Epithelial cell of esophagus (primary cell): Measurements from ENCODE around the gene UBR3.

Source experiments
- DNase-seq: peaks from one replicate; pipeline ENCODE4 v3.0.0; 2010; ENCODE audit warnings: low read depth
- H3K4me3 ChIP-seq: 2 replicates; pipeline ENCODE4 v1.5.1; 2011; ENCODE audit warnings: mild to moderate bottlenecking, low read length, control low read depth
- CTCF ChIP-seq: IDR thresholded peaks from 2 replicates; pipeline ENCODE4 v1.5.1; 2011; ENCODE audit warnings: low read depth, mild to moderate bottlenecking, low read length, control low read depth, inconsistent platforms; ENCODE audit not compliant: insufficient read depth; ENCODE audit errors: missing control alignments

UBR3 gene

GRCh38 chr2:170090229-170090628, 263.0 kb downstream of the UBR3 start:
- peak; percentile 6 for DNase-seq
- TF ChIP-seq CTCF, result no peak
- H3K4me3 ChIP-seq, result no peak overlapping the region

- no peak for DNase-seq
- TF ChIP-seq CTCF, result no peak
- H3K4me3 ChIP-seq, result no peak overlapping the region
Measured at GRCh38 chr2:170091436-170091835, 264.2 kb downstream of the UBR3 start.

- no peak for TF ChIP-seq CTCF
- peak; percentile 26 for DNase-seq
- no peak overlapping the region for H3K4me3 ChIP-seq
Measured at GRCh38 chr2:170092436-170093060, 265.3 kb downstream of the UBR3 start.

GRCh38 chr2:170095380-170095779, 268.1 kb downstream of the UBR3 start:
- no peak for DNase-seq
- no peak overlapping the region for H3K4me3 ChIP-seq
- no peak for TF ChIP-seq CTCF

- no peak for DNase-seq
- no peak for TF ChIP-seq CTCF
- no peak overlapping the region for H3K4me3 ChIP-seq
Measured at GRCh38 chr2:170098626-170099312, 271.5 kb downstream of the UBR3 start.

- H3K4me3 ChIP-seq, result no peak overlapping the region
- TF ChIP-seq CTCF, result no peak
- DNase-seq, result no peak
Measured at GRCh38 chr2:170101789-170102188, 274.5 kb downstream of the UBR3 start.
